Suppressor macrophage treated with lipopolysaccharide for 4 hours (primary cell): ENCODE measurements around the gene COL4A5.
"Not testable (repeated sequence)": the region's sequence is repeated elsewhere in the genome, so short reads cannot be mapped to it uniquely, and the experiment has no call there.

ENCODE experiments used
- DNase-seq: peaks from one replicate; pipeline ENCODE4 v3.0.0-alpha.2; 2020

COL4A5 gene

DNA sequence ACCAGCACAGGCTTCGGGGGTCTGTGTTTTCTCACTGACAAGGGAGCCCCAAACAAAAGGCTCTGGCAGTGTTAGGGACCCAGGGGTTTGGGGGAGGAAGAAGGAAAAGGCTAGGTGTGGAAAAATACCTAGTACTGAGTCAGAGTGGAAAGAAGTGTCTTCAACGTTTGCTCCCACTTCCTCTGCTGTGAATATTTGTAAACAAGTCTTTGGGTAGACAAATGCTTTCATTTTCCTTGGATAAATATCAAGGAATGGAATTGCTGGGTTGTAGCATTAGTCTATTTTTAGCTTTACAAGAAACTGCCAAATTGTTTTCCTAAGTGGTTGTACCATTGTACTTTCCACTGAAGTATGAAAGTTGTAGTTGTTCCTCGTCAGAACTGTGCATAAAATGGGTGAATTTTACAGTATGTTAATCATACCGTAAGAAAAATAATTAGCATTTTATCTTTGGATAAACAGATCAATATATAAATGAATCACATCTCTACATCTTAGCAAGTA, 17.4 kb downstream of the COL4A5 start:
- DNase-seq = no peak

DNA sequence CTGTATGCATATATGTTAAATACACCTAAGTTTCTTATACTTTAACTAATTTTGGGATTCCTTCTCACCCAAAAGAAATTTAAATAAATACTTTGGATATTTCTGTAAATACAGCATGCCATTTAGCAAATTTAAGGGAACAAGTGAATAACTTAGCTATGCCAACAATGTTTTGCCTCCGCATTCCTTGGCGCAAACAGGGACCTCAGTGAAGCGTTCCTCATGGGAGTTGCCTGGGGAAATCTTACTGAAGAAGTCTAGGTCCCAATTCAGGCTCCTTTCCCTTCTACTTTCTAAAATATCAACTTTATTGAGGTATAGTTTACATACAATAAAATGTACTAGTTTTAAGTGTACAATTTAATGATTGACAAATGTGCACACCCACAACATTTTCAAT, 25.0 kb downstream of the COL4A5 start:
- DNase-seq = no peak

DNA sequence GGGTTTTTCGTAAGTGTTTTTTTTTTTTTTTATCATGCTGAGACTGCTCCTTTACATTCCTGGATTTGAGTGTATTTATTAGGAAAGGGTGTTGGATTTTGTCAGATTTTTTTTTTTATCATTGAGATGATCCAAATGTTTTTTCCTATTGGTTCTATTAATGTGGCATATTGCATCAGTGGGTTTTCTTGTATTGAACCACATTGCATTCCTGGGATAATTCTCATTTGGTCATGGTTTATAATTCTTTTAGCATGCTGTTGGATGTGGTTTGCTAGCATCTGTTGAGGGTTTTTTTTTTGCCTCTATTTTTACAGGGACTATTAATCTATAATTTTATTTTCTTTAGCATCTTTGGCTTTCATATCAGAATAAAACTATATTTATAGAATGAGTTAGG, 28.8 kb downstream of the COL4A5 start:
- DNase-seq = no peak

DNA sequence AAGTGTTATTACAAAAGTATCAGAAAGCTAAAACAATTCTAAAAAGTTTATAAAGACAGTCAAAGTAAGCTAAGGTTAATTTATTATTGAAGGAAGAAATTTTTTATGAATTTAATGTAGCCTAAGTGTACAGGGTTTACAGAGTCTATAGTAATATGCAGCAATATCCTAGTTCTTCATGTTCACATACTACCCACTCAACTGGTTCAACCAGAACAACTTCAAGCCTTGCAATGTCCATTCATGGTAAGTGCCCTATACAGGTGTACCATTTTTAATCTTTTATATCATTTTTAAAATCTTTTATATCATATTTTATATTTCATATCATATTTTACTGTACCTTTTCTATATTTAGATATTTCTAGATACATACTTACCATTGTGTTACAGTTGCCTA, 34.3 kb downstream of the COL4A5 start:
- DNase-seq = no peak

DNA sequence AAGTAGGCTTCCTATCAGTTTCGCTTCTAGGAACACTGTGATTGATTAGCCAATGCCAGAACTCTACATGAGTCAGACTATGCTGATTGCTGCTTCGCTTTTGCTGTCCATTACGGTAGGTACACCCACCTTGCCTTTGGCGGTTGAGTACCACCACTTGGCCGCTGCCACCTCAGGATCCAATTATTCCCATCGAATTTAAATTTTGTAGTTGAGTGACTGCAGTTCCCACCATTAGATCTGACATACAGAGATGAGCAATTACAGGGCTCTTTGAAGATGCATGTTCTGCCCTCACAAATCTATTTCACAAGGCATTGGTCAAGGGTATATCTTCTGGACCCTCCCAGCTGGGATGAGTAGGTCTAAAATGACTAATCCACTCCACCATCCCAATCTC, 41.9 kb downstream of the COL4A5 start:
- DNase-seq = not testable (repeated sequence)

DNA sequence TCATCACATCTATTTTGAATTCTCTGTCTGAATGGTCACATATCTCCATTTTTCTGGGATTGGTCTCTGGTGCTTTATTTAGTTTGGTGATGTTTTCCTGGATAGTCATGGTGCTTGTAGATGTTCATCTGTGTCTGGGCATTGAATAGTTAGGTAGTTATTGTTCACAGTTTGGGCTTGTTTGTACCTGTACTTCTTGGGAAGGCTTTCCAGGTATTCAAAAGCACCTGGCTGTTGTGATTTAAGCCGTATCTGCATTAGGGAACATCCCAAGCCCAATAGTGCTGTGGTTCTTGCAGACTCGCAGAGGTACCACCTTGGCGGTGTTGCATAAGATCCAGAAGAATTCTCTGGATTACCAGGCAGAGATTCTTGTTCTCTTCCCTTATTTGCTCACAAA, 44.6 kb downstream of the COL4A5 start:
- no peak for DNase-seq

DNA sequence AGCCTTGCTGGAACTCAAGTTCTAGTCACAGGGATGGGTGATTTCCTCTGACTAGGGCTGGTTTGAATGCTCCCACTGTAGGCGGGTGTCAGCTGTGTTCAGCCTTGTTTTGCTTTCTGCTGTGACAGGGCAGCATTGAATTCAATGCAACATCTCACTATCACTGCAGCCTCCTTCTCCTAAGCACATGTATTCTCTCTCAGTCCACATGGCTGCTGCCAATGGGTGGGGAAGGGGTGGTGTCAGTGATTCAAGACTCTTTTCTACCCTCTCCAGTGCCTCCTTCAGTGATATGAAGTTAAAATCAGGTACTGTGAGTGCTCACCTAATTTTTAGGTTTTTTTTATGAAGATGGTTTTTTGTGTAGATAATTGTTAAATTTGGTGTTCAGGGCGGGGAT, 46.3 kb downstream of the COL4A5 start:
- no peak for DNase-seq

DNA sequence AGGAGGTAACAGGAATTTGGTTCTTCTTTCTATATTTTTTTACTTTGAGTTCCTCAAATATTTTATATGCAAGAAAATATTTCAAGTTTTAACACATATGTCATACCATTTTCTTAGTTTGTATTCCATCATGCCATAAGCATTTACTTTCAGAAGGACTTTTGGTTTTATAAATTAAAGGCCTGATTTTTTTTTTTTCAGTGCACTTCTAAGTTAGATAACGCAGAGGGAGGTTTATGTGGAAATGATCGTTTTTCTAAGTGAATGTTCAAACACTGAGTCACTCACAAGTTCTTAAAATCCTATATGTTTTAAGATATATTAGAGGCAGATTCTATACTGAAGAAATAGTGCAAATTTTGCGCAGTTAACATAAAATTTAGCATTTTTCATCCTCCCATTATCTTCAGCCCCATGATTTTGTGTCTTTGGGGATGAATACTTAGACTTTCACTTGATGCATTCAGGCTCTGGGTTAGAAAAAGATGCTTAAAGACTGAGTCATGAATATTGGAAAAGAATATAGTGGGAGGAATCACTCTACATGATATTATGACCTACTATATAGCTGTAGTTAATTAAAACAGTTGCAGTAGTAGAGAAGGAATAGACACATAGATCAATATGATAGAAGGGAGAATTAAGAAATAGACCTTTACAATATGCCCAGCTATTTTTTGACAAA, 54.9 kb downstream of the COL4A5 start:
- no peak for DNase-seq

DNA sequence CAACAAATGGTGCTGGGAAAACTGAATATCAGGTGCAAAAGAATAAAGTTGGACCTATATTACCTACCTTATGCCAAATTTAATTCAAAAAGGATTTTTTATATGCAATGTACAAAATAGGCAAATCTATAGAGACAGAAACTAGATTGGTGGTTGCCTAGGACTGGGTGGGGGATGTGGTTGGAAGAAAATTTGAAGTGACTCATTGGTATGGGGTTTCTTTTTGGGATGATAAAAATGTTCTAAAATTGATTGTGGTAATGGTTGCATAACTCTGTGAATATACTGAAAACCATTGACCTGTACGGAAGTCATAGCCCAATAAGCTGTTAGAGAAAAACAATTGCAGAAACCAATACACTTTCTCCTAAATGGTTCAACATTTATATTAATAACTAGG, 72.1 kb downstream of the COL4A5 start:
- DNase-seq = no peak

DNA sequence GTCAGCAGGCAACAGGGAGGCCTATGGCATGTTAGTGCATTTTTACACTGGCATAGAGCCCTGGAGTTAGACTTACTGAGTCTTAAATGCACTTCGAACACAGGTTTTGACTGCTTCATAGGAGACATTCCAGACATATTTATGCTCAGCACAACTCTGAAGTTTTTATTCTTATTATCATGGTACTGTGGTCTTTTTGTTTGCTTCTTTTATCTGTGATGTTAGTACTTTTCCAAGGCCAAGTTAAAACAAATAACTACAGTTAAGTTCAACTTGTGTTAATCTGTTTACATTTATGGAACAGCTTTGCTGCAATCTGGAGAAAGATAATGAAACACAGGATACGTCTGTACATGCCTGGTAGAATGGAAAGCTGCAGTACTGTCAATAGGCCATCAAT, 76.5 kb downstream of the COL4A5 start:
- DNase-seq = no peak

DNA sequence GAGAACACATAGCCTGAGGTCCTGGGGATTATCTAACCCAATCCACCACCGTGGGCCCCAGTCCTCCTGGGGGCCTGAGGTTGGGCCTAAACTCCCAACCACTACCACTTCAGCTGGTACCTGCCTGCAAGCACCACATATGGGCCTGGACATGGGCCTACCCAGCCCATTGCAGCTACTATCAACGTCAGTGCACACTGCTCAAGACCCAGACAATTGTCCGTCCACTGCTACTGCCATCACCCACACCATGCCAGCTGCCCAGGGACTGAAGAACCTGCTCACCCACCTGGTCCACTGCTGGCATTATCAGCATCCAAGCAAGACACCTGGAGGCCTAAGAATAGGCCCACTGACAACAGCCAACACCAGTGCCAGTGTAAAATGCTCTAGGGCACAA, 88.1 kb downstream of the COL4A5 start:
- DNase-seq = no peak

DNA sequence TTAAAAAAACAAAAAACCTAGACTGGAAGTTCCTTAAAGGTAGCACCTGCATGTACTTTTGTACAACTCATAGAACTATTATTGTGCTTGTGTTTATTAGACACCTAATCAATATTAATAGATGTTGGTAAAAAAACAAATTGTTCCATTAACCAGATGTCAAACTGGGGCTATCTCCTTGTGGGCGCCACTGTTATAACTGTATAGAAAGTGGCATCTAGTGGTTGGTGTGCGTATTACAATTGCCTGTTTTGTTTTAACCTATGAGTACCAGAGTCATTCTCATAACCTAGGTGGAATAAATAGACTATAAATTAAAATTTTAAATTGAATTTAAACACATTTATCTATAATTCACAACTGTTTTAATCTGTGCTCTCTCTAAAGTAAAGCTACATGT, 97.4 kb downstream of the COL4A5 start:
- DNase-seq = peak; percentile 4

DNA sequence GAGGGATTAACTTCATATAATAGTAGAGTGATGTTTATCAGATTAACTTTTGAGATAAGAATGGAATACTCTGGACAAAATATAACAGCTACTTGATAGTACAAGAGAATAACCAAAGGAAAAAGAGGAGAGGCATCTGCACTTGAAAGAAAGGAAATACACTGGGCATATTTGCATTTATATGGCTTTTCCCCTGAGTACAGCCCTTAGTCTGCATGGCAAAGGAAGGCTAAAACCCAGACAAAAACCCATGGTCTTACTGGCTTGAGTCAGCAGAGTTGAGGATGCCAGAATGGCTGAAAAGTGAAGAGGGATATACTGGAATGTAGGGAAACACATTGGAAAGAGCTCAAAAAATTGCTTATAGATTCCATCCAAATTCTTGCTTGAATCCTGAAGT, 101.6 kb downstream of the COL4A5 start:
- no peak for DNase-seq

DNA sequence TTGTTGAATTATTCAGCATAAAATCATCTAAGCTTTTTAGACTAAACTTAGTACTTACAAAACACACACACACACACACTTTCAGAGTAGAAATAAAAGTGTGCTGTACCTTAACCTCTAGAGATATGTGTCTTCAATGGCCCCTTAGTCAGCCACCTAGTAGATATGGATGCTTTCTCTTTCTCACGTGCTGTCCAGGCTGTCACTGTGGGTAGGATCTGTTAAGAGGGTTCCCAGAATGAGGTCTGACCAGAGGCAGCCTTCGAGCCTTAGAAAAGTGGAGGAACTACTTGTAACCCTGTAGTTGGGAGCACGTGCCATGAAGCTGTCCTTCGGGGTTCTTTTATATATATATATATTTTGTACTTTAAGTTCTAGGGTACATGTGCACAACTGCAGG, 117.9 kb downstream of the COL4A5 start:
- no peak for DNase-seq

DNA sequence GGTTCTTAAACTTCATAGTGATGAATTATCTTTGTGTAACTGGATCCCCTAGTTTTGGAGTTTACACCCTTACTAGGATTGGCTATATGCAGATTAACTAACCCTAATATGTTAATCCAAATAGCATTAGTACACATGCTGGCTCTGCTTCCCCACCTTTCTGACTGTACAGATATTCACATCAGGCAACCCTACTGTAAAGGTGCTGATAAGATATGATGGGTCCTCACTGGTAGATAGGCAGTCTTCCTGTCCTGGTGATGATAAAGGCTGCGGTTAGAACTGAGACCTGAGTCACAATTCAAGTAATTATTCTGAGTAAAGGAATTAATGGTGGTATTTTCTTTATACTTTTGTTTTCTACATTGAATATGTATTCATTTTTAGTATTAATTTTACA, 118.6 kb downstream of the COL4A5 start:
- no peak for DNase-seq

DNA sequence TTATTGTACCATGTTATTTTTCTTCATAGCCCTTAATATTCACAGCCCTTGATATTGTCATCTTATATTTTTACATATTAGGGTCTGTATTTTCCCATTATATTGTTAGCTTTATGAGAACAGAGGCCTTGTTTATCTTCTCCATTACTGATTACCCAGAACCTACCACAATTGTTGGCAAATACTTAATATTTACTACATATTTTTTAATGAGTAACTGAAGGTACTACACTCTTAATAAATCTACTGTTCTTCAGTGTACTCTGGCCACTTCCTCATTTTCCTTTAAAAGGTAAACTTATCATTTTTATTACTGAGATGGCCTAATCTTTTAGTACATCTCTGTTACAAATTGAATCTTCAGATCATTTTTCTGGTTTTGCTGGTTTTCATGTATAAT, 133.5 kb downstream of the COL4A5 start:
- no peak for DNase-seq

DNA sequence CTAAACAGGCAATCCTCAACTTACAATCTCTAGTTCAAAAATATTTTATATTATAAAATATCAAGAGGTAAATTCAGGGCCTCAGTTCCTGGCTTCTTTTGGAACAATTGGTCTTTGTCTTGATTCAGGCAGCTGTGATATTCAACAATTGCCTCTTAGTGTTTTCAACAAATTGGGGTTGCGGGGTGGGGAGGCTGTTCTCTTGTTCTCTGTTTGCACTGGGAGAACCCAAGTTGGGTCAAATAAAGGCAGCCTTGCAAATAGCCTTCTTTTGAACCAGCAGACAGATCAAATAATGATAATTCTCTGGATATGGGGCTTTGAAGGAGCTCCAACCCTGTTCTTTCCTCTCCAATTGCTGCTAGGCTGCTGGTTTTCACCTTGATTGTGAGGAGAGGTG, 142.5 kb downstream of the COL4A5 start:
- no peak for DNase-seq

DNA sequence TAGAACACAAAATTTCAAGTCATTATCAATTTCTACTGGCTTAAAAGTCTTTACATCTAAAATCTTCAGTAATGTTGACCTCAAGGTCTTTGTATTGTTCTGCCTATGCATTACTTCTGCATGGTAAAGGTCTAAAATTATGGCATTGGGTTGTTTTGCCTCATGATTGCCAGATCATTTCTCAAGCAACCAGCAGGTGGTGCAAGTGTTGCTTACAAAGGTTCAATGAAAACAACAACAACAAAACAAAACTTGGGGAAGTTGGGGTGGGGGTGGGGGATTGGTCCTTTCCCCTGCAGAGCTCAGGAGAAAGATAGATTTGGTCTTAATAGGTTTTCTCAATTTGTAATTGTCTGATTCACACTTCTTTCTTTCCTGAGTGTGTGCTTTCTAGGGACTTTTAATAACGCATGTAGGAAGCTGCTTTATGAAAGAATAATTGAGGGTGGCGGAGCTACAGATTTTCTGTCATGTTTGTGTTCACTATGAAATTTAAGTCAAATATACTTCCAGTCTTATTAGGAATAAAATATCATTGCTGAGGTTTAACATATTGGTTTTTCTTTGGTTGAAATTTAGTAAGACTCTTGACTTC, 145.1 kb downstream of the COL4A5 start:
- DNase-seq = peak; percentile 1

DNA sequence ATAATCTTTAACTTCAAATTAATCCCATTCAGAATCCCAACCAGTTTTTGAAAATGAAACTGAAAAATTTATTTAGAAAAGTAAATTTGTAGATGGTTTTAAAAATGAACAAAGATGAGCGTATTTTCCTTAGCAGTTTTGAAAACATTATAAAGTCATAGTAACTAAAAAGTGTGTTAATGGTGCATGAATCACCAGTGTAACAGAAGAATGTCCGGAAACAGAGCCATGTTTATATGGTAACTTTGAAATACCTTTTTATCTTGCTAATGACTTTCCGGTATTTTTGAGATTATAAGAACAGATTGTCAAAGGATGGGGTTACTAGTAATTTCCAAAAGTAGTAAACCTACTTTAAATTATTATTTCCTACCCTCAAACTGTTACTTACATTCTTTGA, 150.9 kb downstream of the COL4A5 start:
- DNase-seq = no peak

DNA sequence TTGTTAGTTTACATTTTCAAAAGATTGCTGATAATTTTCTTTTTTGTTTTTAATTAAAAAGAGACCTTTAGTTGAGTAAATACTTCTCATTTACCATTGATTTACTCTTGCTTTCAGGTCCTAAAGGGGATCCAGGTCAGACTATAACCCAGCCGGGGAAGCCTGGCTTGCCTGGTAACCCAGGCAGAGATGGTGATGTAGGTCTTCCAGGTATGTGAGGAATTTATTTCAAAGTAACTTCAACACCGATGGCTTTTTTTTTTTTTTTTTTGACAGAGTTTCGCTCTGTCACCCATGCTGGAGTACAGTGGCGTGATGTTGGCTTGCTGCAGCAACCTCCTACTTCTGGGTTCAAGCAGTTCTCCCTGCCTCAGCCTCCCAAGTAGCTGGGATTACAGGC, 161.6 kb downstream of the COL4A5 start:
- no peak for DNase-seq

DNA sequence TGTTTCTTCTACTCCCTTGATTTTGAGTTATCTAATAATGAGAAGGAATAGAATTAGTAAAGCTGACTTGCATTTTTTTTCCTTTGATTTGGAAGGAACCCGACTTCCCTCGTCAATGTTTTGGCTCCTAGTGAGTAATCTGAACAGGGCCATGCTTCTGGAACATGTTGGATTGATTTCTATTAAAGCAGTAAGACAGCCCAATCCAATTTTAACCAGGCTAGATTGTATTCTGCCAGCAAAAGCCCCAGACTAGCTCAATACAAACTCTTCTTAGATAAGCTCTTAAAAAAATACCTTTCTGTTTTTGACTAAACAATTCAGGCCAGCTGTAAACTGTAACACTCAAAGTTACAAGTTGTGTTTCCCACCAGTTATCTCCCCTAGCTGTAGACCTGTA, 170.5 kb downstream of the COL4A5 start:
- DNase-seq = no peak

DNA sequence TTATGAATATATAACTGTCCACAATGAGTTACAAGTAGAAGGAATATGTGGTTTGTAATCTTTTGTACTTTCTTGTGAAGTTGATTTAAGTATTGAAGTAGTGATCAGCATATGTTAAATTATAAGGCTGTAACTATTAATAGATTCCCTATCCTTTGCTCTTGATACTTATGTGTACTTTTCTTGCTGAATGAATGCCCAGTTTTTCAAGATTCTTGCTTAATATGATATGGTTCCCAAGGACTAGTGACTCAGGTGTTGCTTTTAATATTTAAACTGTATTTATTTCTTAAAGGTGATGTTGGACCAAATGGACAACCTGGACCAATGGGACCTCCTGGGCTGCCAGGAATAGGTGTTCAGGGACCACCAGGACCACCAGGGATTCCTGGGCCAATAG, 175.0 kb downstream of the COL4A5 start:
- no peak for DNase-seq

DNA sequence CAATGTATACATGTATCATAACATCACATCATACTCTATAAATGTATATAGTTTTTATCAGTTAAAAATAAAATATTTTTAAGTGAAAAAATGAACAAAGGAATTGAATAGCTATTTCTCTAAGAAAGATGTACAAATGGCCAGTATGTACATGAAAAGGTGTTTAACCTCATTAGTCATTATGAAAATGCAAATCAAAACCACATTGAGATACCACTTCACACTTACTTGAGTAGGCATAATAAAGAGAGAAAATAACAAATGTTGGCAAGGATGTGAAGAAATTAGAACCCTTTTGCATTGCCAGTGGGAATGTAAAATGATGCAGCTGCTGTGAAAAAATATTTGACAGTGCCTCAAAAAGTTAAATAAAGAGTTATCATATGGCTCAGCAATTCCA, 201.2 kb downstream of the COL4A5 start:
- DNase-seq = no peak

DNA sequence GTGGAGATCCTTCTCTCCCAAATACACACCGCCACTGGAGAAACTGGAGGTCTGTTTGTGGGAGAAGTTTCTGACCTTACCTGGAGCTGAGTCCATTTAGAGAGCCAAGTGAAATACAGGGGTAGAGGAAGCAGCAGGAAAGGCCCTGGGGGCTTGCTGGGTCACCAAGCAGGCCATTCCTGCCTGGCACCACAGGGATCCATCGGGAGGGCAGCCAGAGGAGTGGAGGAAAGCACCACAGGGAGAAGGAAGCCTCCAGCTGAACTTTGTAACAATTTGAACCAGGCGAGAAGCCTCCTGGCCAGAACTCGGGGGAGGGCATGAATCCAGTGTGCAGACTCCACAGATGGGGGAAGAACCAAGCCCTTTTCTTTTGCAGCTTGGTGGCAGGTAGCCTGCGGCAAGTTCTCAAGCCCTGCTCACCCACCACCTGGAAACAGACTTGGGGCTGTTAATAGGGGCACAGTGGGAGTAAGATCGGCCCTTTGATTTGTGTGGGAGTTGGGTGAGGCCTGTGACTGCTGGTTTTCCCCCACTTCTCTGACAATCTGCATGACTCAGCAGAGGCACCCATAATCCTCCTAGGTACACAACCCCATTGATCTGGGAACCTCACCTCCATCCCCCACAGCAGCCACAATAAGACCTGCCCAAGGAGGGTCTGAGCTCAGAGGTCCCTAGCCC, 202.1 kb downstream of the COL4A5 start:
- no peak for DNase-seq

DNA sequence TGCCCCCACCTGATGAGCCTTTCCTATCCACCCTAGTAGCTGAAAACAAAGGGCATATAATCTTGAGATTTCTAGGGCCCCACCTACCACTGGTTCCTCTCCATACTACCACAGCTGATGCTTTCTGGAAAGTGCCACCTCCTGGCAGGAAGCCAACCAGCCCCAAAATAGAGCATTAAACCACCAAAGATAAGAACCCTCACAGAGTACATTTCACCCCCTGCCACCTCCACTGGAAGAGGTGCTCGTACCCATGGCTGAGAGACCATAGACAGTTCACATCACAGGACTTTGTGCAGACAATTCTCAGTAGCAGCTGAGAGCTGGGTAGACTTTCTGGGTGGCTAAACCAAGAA, 202.6 kb downstream of the COL4A5 start:
- no peak for DNase-seq
